GF-D8 (cell line): ENCODE results near the gene HNRNPU.

ENCODE experiments used
- DNase-seq: peaks from one replicate; lab custom pipeline; 2025; lab: John Stamatoyannopoulos, UW

HNRNPU gene

DNA sequence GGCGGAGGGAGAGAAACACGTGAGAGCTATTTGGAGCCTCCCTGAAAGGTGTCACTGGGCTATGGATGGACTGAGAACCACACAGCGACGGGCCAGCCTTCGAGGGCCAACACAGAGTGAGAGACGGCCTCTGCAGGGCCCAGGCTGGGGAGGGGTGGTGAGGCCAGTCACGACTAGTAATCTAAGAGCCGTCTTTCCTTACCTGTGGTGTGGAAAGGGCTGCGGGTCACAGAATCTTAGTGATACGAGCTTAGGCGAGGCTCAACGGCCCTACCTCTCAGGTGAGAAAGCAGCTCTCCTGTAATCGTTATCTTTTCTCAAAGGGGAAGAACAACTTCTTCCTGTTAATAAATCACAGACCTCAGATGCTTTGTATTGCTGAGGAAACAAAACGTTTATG is 62.3 kb downstream of the HNRNPU start:
- no peak for DNase-seq

DNA sequence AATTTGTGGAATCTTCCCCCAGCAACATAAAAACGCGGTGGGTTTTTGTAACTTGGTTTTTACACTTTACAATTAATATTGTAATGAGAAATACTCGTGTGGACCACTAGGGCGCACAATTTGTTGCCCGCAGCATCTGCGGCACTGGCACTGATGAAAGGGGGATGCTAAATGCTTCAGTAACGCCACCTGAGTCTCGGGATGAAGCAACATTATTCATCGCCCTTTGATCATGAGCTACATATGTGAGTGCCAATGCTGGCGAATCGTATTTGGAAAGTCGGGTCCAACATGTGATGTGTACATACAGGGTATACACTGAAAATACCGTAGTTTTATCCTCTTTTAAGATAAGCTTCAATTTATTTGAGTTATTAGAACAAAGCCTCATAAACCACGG is 63.1 kb downstream of the HNRNPU start:
- DNase-seq, result no peak

DNA sequence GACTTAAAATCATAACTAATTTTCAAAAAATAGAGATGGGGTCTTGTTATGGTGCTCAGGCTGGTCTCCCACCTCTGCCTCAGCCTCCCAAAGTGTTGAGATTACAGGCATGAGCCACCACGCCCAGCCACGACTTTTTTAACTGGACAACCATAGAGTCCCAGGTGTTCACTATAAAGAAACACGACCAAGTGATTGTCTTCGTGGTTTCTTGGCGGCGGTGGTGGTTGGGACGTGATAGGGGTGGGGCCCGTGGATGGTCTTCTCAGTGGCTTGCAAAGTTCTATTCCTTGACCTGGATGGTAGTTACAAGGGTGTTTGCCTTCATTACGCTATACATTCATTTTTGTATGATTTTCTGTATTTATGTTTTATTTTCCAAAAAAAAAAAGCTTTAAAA is 63.5 kb downstream of the HNRNPU start:
- DNase-seq, result no peak
